AG10803 (cell line): ENCODE measurements around the gene SNX19.

Experiments used
- DNase-seq: peaks from one replicate; pipeline ENCODE4 v3.0.0; 2010; ENCODE audit warnings: low read depth
- H3K4me3 ChIP-seq: 2 replicates; pipeline ENCODE4 v1.5.1; 2011; ENCODE audit warnings: mild to moderate bottlenecking, low read length, control low read depth
- CTCF ChIP-seq: conservative IDR thresholded peaks from 2 replicates; pipeline ENCODE4 v1.5.1; 2011; ENCODE audit warnings: mild to moderate bottlenecking, low read length, control low read depth, inconsistent platforms

SNX19 gene

GRCh38 chr11:130913268-130913667 lies 3.0 kb downstream of the SNX19 start:
- TF ChIP-seq CTCF: no peak; the same call in 1 of the 2 replicates
- H3K4me3 ChIP-seq: no peak overlapping the region
- no peak for DNase-seq

GRCh38 chr11:130912552-130912951 lies 3.7 kb downstream of the SNX19 start:
- TF ChIP-seq CTCF: no peak
- H3K4me3 ChIP-seq: no peak overlapping the region
- no peak for DNase-seq

- no peak for DNase-seq
- TF ChIP-seq CTCF: no peak
- H3K4me3 ChIP-seq: no peak overlapping the region
Observed at GRCh38 chr11:130911306-130911705, 5.0 kb downstream of the SNX19 start.

- no peak for TF ChIP-seq CTCF
- DNase-seq: peak; percentile 60
- H3K4me3 ChIP-seq: no peak overlapping the region
Observed at GRCh38 chr11:130909650-130910049, 6.6 kb downstream of the SNX19 start.

GRCh38 chr11:130908770-130909625 lies 7.3 kb downstream of the SNX19 start:
- no peak overlapping the region for H3K4me3 ChIP-seq
- no peak for TF ChIP-seq CTCF
- DNase-seq: peak; percentile 79

- H3K4me3 ChIP-seq: no peak overlapping the region
- DNase-seq: no peak
- no peak for TF ChIP-seq CTCF
Observed at GRCh38 chr11:130908061-130908460, 8.2 kb downstream of the SNX19 start.

- no peak for TF ChIP-seq CTCF
- no peak overlapping the region for H3K4me3 ChIP-seq
- DNase-seq: no peak
Observed at GRCh38 chr11:130907229-130907628, 9.1 kb downstream of the SNX19 start.
